ENCODE results near the gene EFCAB6. TPM values are rescaled to one million over a fixed set of nuclear protein-coding genes. Genes with fewer than 3 reads are reported as not detected.
A peak's percentile ranks its signal among the peaks of the same experiment; 100 is the strongest.

EFCAB6 gene
- total RNA-seq, 1 experiment from 2014 or later: 0.52 TPM

DNA sequence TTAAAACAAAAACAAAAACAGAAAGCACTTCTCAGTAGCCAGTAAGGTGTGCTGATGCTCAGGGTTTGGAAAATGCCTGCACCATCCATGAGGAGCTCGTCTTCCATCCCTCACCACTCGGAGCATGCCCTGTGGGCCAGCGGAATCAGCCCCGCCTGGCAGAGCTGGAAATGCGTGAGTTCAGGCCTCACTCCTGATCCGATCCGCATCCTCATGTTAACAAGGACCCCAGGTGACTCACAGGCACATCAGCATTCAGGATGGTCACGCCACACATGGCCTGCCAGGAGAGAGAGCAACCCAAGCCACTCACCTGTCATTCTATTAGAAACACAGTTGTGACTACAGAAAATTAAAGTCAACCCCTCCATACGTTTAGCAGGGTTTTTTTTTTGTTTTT is 211.8 kb downstream of the EFCAB6 start:
- Histone ChIP-seq H3K4me2 (ENCODE audit: low read length) (no peak overlapping the region), H3K9me3 (ENCODE audit: control insufficient read depth in 1 of 2, insufficient read depth in 1 of 2, low read depth in 1 of 2, low read length in 2 of 2) (no peaks in the 10 kb centered on the region), H3K4me1 (ENCODE audit: control insufficient read depth in 1 of 2, insufficient read depth in 2 of 2, low read length in 2 of 2) (no peaks in the 10 kb centered on the region), H3K4me3 (replicated peaks in 1 of 2; ENCODE audit: low read depth in 1 of 2, low read length in 2 of 2) (no peak overlapping the region), H3K79me2 (ENCODE audit: insufficient read depth, low read length) (no peaks in the 10 kb centered on the region), H3K36me3 (ENCODE audit: control insufficient read depth in 1 of 2, insufficient read depth in 2 of 2, low read length in 2 of 2) (no peaks in the 10 kb centered on the region), H2AFZ (ENCODE audit: low read depth, low read length, poor library complexity, severe bottlenecking) (no peak overlapping the region), H3K27me3 (ENCODE audit: insufficient read depth, low read length) (peaks cover 48% of the 10 kb centered on the region; the same call in 1 of the 2 replicates), H4K20me1 (ENCODE audit: insufficient read depth) (no peaks in the 10 kb centered on the region), H3K9me2 (ENCODE audit: insufficient read depth) (no peaks in the 10 kb centered on the region), H3K27ac (ENCODE audit: low read depth, low read length) (no peak overlapping the region), H3K9ac (ENCODE audit: low read length) (no peak overlapping the region)
- RAD21 ChIA-PET (ENCODE audit: low non-redundant PET in 1 of 2, low total read pairs in 2 of 2, uncharacterized antibody in 2 of 2, unreplicated experiment in 2 of 2): no interaction called here
- DNase-seq (ENCODE audit: low read depth, low spot score) (no peak), ATAC-seq (no peak)
- CTCF ChIA-PET: no interaction called here
- intact Hi-C loops (cut with micrococcal nuclease): no loop called here
- no peak for TF ChIP-seq FOSL1 (IDR thresholded peaks at IDR 0.05; ENCODE audit: low read depth)
- no peak for TF ChIP-seq POLR2AphosphoS5 (IDR thresholded peaks at IDR 0.05; ENCODE audit: low read depth, low read length)
- TF ChIP-seq CBX3 (IDR thresholded peaks at IDR 0.05; ENCODE audit: low read depth): no peak
- TF ChIP-seq SRF (IDR thresholded peaks at IDR 0.05; ENCODE audit: low read depth): no peak
- TF ChIP-seq, protein P1, sequence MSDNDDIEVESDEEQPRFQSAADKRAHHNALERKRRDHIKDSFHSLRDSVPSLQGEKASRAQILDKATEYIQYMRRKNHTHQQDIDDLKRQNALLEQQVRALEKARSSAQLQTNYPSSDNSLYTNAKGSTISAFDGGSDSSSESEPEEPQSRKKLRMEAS (IDR thresholded peaks at IDR 0.05): no peak
- TF ChIP-seq JUND (IDR thresholded peaks at IDR 0.05): no peak
- BruUV-seq (replicated peaks): no TSS peak
- POLR2A ChIA-PET: no interaction called here

GRCh38 chr22:43592476-43592875 is 219.6 kb downstream of the EFCAB6 start:
- ChIA-PET POLR2A (no interaction called here), RAD21 (ENCODE audit: low non-redundant PET in 1 of 2, low total read pairs in 2 of 2, uncharacterized antibody in 2 of 2, unreplicated experiment in 2 of 2) (no interaction called here), CTCF (no interaction called here)
- H2AFZ ChIP-seq (ENCODE audit: low read depth, low read length, poor library complexity, severe bottlenecking): no peak overlapping the region
- no peak for DNase-seq (ENCODE audit: low read depth, low spot score)
- H3K4me2 ChIP-seq (ENCODE audit: low read length): no peak overlapping the region
- H3K4me1 ChIP-seq (ENCODE audit: control insufficient read depth in 1 of 2, insufficient read depth in 2 of 2, low read length in 2 of 2): no peaks in the 10 kb centered on the region
- H3K9me2 ChIP-seq (ENCODE audit: insufficient read depth): no peaks in the 10 kb centered on the region
- peaks cover 47% of the 10 kb centered on the region; the same call in 1 of the 2 replicates for H3K27me3 ChIP-seq (ENCODE audit: insufficient read depth, low read length)
- H3K4me3 ChIP-seq (replicated peaks in 1 of 2; ENCODE audit: low read depth in 1 of 2, low read length in 2 of 2): no peak overlapping the region
- peak; percentile 50 for ATAC-seq
- BruUV-seq (replicated peaks): no TSS peak
- H4K20me1 ChIP-seq (ENCODE audit: insufficient read depth): no peaks in the 10 kb centered on the region
- no peak for TF ChIP-seq JUND (IDR thresholded peaks at IDR 0.05)
- TF ChIP-seq EGR1 (IDR thresholded peaks at IDR 0.05; ENCODE audit: low read depth): no peak
- no peak for TF ChIP-seq RAD21 (IDR thresholded peaks at IDR 0.05; ENCODE audit: low read depth)
- TF ChIP-seq CTCF (IDR thresholded peaks at IDR 0.05 in 2 of 3, conservative IDR thresholded peaks at IDR 0.05 in 1 of 3; ENCODE audit: borderline replicate concordance in 1 of 3, insufficient read depth in 1 of 3, low read depth in 2 of 3, low read length in 2 of 3): peak; percentile 6 to 52 (median 39); a peak in 5 of 6 replicates
- TF ChIP-seq ZBTB33 (IDR thresholded peaks at IDR 0.05; ENCODE audit: extremely low read depth, insufficient replicate concordance, low read length): no peak
- TF ChIP-seq, protein P1 (IDR thresholded peaks at IDR 0.05): no peak
- intact Hi-C loops (cut with micrococcal nuclease): no loop called here
- H3K9me3 ChIP-seq (ENCODE audit: control insufficient read depth in 1 of 2, insufficient read depth in 1 of 2, low read depth in 1 of 2, low read length in 2 of 2): no peaks in the 10 kb centered on the region
- H3K79me2 ChIP-seq (ENCODE audit: insufficient read depth, low read length): no peaks in the 10 kb centered on the region
- H3K36me3 ChIP-seq (ENCODE audit: control insufficient read depth in 1 of 2, insufficient read depth in 2 of 2, low read length in 2 of 2): no peaks in the 10 kb centered on the region
- H3K27ac ChIP-seq (ENCODE audit: low read depth, low read length): no peak overlapping the region
- no peak overlapping the region for H3K9ac ChIP-seq (ENCODE audit: low read length)
